OCI-M1 (cell line): ENCODE results near the gene ZNF26.
"Not testable (repeated sequence)": the region's sequence is repeated elsewhere in the genome, so short reads cannot be mapped to it uniquely, and the experiment has no call there.

Experiments used
- DNase-seq: peaks from one replicate; lab custom pipeline; 2025; lab: John Stamatoyannopoulos, UW

The ZNF26 gene

GRCh38 chr12:132986001-132986884, at the start of gene ZNF26:
TSS of gene ZNF26 (plus strand) at chr12:132986367. CDS start at chr12:132986841, 474 bp downstream.
- peak; percentile 94 for DNase-seq

DNA sequence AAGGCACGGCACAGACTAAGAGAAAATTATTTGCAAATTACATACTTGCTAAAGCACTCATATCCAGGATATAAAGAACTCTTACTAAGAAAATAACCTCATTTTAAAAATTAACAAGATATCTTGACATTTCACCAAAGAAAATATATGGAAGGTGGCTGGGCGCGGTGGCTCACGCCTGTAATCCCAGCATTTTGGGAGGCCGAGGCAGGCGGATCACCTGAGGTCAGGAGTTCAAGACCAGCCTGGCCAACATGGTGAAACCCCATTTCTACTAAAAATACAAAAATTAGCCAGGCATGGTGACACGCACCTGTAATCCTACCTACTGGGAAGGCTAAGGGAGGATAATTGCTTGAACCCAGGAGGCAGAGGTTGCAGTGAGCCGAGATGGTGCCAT, 49.2 kb upstream of the ZNF26 start:
- not testable (repeated sequence) for DNase-seq

GRCh38 chr12:132937476-132937875, 48.7 kb upstream of the ZNF26 start:
- DNase-seq: no peak

DNA sequence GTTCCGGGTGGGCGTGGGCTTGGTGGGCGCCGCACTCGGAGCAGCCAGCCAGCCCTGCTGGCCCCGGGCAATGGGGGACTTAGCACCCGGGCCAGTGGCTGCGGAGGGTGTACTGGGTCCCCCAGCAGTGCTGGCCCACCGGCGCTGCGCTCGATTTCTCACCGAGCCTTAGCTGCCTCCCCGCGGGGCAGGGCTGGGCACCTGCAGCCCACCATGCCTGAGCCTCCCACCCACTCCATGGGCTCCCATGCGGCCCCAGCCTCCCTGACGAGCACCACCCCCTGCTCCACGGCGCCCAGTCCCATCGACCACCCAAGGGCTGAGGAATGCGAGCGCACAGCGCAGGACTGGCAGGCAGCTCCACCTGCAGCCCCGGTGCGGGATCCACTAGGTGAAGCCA, 47.4 kb upstream of the ZNF26 start:
- DNase-seq: not testable (repeated sequence)

- DNase-seq: no peak
Observed at GRCh38 chr12:132940071-132940719, 46.0 kb upstream of the ZNF26 start.

DNA sequence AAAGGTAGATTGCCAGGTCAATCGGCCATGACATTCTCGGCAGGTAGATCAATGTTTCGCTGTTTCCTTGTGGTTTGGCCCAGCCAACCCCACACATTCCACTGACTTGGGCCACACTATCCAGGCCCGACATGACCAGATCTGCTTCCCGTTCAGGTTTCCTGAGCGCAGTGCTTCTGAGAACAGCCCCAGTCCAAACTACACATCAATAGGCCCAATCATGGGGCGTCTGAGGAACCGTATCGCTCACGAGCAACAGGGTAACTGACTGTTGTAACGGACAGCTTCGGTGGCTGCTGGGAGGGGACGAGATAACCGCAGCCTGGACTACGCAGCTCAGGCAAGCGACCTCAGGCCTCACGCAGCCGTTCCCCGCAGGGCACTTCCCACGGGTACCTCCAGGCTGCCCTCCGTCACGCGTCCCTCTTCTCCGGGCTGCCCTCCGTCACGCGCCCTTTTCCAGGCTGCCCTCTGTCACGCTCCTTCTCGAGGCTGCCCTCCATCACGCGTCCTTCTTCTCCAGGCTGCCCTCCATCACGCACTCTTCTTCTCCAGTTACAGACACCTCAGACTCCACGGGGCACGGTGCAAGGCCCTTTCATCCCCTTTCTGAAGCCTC, 44.7 kb upstream of the ZNF26 start:
- DNase-seq: no peak

DNA sequence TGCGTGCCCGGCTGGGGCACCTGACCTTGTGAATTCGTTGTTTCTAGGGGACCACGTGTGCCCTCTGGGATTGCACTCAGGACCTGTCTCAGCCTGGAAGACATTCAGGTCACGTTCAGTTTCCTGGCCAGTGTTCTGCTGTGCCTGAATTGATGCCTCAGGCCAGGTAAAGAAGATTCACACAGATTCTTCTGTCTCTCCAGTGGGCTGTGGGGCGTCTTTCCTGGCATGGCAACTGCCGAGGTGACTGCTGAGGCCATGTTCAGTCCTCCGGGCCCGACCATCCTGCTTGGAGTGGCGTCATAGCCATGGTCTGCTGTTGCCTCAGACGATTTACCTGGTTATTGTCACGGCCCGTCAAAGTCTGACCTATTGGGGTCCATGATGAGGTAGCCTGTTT, 43.6 kb upstream of the ZNF26 start:
- no peak for DNase-seq

DNA sequence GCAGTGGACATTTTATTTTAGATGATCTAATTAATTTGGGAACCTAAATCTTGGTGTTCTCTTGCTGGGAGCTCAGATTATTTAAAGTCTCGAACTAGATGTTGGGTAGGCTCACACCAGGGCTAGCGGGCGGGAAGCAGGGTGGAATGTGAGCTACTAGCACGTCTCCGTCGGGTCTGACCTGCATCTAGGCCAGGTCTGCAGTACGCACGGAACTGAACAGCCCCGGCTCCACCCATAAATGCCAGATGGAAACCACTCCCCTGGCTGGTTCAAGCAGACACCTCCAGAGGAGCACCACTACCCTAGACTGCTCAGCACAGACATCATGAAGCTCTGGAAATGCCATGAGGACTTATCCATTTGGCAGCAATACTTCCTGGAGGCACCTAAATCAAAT, 40.4 kb upstream of the ZNF26 start:
- DNase-seq: no peak

DNA sequence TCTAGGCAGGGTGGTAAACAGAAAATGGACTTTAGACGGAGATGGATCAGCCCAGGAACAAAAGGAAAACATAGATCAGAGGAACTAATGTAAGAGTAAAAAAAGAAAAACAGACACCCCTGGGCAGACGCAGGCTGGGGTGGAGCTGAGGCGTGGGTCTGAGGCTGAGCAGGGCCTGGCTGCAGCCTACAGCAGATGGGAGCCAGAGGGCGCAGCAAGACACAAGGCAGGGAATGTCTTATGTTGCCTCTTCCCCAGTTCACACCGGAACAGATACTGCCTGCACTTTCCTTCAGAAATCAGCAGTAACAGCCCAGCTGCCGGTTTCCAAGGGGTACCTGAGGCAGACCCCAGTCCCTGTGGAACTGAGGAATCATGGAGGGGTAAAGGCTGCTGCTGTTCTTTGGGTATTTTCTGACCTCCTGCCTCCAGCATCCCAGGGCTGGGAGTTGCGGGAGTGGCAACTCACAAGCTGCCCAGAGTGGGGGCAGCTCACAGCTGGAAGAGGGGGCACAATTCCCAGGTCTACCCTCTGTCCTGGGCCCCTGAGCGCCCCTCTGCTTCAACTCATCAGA, 39.8 kb upstream of the ZNF26 start:
- no peak for DNase-seq

- no peak for DNase-seq
Observed at GRCh38 chr12:132948146-132949066, 37.8 kb upstream of the ZNF26 start.

DNA sequence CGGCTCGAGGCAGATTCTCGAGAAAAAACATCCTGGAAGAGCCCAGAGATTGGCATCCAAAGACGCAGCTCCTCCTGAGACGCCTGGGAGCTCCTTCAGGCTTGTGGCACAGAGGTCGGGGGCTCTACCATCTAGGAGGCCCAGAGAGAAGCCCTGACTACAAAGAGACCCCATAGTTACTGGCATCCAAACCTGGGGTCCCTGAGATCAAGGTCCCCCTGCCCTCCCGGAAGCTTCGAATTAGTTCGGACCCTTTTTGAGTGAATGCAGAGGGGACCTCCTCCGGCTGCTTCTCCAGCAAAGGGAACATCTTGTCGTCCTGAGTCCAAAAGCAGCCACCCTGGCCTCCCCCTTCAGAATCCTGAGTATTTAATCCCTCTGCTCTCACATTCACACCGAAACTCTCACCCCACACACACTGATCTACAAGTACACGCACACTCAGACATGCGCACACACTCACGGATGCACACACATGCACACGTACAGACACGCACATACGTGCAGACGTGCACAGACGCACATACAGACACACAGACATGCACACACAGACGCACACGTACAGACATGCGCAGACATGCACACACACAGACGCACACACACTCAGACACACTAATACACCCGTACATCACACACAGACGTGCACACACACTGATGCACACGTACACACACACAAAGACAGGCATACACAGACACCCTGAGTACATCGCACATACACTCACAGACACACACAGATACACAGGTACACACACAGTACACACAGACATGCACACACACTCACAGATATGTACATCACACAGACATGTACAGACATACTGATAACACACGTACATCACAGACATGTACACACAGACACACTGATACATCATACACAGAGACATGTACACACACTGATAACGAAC, 36.0 kb upstream of the ZNF26 start:
- DNase-seq: no peak

DNA sequence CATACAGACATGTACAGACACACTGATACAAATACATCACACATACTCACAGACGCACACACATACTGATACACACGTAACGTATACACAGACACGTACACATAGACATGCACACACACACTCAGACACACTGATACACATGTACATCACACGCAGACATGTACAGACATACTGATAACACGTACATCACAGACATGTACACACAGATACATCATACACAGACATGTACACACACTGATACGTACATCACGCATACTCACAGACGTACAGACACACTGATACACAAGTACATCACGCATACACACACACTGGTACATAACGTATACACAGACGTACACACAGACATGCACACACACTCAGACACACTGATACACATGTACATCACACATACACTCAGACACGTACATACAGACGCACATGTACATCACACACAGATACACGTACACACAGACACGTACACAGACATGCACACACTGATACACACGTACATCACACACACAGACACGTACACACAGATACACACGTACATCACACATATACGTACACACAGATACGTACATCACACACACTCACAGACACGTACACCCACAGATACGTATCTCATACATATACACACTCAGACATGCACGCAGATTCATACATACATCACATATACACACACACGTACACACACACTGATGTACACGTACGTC, 35.2 kb upstream of the ZNF26 start:
- DNase-seq: no peak

- no peak for DNase-seq
Observed at GRCh38 chr12:132951649-132952048, 34.5 kb upstream of the ZNF26 start.

GRCh38 chr12:132952371-132953162, 33.6 kb upstream of the ZNF26 start:
- DNase-seq: no peak

- DNase-seq: no peak
Observed at GRCh38 chr12:132953163-132953425, 33.1 kb upstream of the ZNF26 start.

GRCh38 chr12:132953771-132954170, 32.4 kb upstream of the ZNF26 start:
- no peak for DNase-seq

DNA sequence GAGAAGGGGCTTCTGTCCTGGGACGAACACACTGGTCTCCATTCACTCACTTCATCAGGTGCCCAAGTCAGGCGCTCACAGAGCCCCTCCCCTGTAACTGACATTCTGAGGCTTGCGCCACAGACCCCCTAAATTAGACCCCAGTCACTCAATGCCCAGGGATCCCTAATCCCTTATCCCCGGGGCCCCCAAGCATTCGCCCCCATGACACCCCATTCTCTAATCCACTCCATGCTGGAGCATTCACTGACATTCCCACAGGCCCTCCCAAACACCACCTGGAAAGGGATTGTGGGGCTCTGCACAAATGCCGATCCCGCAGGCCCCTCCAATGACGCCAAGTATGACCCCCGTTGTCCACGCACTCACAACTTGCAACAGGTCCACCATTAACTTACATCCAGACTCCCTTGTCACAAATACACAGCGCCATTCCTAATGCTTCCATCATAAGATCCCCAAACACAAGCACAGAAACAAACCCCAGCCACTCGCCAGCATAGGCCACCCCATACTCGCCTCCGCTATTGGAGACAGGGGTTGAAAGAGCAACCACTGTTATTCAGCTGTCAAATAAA, 31.6 kb upstream of the ZNF26 start:
- no peak for DNase-seq

- DNase-seq: peak; percentile 81
Observed at GRCh38 chr12:132955094-132956010, 30.8 kb upstream of the ZNF26 start.
